Activated naive CD4-positive, alpha-beta T cell treated with anti-CD3 and anti-CD28 coated beads, Interleukin-2, amount 50 U/mL, for 24 hours (primary cell): ENCODE measurements around the gene MYF5.

Source experiments
- H3K27ac Mint-ChIP-seq: one replicate; pipeline ENCODE4 v1.8.0; 2021; ENCODE audit warnings: mild to moderate bottlenecking, mixed read lengths
- H3K27me3 Mint-ChIP-seq: one replicate; pipeline ENCODE4 v1.8.0; 2021; ENCODE audit warnings: mixed read lengths
- H3K36me3 Mint-ChIP-seq: one replicate; pipeline ENCODE4 v1.8.0; 2021; ENCODE audit warnings: mixed read lengths
- H3K4me1 Mint-ChIP-seq: one replicate; pipeline ENCODE4 v1.8.0; 2021; ENCODE audit warnings: mixed read lengths
- H3K4me3 Mint-ChIP-seq: one replicate; pipeline ENCODE4 v1.8.0; 2021; ENCODE audit warnings: mild to moderate bottlenecking, mixed read lengths
- H3K9me3 Mint-ChIP-seq: one replicate; pipeline ENCODE4 v1.8.0; 2021; ENCODE audit warnings: mixed read lengths

The MYF5 gene

DNA sequence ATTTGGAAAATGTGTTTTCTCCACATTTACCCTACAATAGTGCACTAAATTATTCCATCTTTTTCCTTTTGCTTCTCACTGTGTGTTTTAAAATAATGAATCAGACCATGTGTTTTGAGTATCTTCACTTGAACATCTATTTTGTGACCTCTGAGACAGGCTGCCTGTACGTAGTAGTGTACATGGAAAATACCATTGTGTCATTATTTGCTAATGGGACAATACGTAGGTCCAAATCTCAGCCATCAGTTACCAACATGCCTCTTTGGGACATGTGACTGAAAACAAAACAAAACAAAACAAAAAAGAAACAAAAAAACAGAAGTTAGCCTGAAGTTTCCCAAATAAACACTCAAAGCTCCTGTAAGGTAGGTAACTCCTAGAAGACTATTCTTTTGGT lies 16.4 kb upstream of the MYF5 start:
- Mint-ChIP-seq H3K36me3 (no peaks in the 10 kb centered on the region), H3K9me3 (no peaks in the 10 kb centered on the region), H3K4me3 (no peak overlapping the region), H3K27ac (no peak overlapping the region), H3K4me1 (no peaks in the 10 kb centered on the region), H3K27me3 (no peaks in the 10 kb centered on the region)

GRCh38 chr12:80701388-80701787 lies 15.3 kb upstream of the MYF5 start:
- H3K4me1 Mint-ChIP-seq: no peaks in the 10 kb centered on the region
- no peaks in the 10 kb centered on the region for H3K27me3 Mint-ChIP-seq
- H3K9me3 Mint-ChIP-seq: no peaks in the 10 kb centered on the region
- no peak overlapping the region for H3K27ac Mint-ChIP-seq
- H3K36me3 Mint-ChIP-seq: no peaks in the 10 kb centered on the region
- no peak overlapping the region for H3K4me3 Mint-ChIP-seq

DNA sequence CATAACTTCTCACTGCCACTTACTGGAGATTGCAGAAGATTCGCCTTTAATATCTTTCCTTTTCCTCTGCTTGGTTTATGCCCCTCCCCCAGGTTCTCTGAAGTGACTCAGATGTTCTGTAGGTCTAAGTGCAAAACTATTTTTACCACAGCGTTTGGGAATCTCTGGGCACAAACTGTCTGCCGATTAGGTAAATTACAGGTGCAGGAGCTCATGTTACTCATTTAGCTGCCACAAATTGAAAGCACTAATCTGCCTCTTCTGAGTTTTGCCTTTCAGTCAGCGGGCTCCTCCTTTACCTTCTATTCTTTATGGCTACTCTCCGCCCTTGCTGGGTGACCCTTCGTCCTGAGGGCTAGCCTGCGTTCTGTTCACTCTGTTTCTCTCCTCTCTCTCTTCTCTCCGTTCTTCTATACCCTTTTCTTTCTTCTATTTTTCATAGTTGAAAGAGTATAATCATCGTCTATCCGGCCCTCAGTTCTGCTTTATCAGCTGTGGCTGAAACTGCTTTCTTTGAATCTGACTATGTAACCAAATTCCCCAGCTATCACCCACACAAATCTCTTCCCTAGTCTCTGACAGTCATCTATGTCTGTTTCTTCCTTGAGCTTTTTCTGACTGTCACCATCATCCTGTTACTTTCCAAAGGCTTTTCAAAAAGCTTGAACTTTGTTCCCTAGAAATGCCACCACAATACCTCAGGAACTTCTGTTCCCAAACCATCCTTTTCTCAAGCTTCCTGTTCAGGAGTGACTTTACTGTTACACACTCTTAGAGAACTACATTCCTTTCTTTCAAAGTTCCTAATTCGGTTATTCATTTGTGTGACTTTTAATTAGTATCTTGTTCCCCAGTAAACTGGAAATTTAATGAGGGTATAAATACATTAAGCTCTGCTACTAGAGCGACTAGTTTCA lies 13.6 kb upstream of the MYF5 start:
- H3K27ac Mint-ChIP-seq: no peak overlapping the region
- no peak overlapping the region for H3K4me3 Mint-ChIP-seq
- no peaks in the 10 kb centered on the region for H3K4me1 Mint-ChIP-seq
- peaks cover 8% of the 10 kb centered on the region for H3K27me3 Mint-ChIP-seq
- no peaks in the 10 kb centered on the region for H3K36me3 Mint-ChIP-seq
- H3K9me3 Mint-ChIP-seq: no peaks in the 10 kb centered on the region

- no peak overlapping the region for H3K4me3 Mint-ChIP-seq
- no peak overlapping the region for H3K27ac Mint-ChIP-seq
- H3K9me3 Mint-ChIP-seq: no peaks in the 10 kb centered on the region
- peaks cover 18% of the 10 kb centered on the region for H3K27me3 Mint-ChIP-seq
- H3K36me3 Mint-ChIP-seq: no peaks in the 10 kb centered on the region
- no peaks in the 10 kb centered on the region for H3K4me1 Mint-ChIP-seq
Measured at GRCh38 chr12:80704420-80704819, 12.3 kb upstream of the MYF5 start.

GRCh38 chr12:80707126-80707829 lies 9.4 kb upstream of the MYF5 start, which contains the start of gene MYF6:
Gene MYF6 (plus strand): TSS chr12:80707634. CDS start chr12:80707720, 86 bp downstream.
- Mint-ChIP-seq H3K27me3 (peaks cover 27% of the 10 kb centered on the region), H3K9me3 (no peaks in the 10 kb centered on the region), H3K36me3 (no peaks in the 10 kb centered on the region), H3K4me1 (no peaks in the 10 kb centered on the region), H3K4me3 (no peak within 1 kb of the TSS), H3K27ac (no peak within 1 kb of the TSS)

DNA sequence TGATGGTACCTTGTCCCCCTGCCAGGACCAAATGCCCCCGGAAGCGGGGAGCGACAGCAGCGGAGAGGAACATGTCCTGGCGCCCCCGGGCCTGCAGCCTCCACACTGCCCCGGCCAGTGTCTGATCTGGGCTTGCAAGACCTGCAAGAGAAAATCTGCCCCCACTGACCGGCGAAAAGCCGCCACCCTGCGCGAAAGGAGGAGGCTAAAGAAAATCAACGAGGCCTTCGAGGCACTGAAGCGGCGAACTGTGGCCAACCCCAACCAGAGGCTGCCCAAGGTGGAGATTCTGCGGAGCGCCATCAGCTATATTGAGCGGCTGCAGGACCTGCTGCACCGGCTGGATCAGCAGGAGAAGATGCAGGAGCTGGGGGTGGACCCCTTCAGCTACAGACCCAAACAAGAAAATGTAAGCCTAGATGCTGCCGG lies 8.9 kb upstream of the MYF5 start:
- peaks cover 32% of the 10 kb centered on the region for H3K27me3 Mint-ChIP-seq
- H3K9me3 Mint-ChIP-seq: peaks cover 4% of the 10 kb centered on the region
- H3K4me1 Mint-ChIP-seq: no peaks in the 10 kb centered on the region
- no peaks in the 10 kb centered on the region for H3K36me3 Mint-ChIP-seq
- no peak overlapping the region for H3K4me3 Mint-ChIP-seq
- H3K27ac Mint-ChIP-seq: no peak overlapping the region

- H3K27ac Mint-ChIP-seq: no peak overlapping the region
- no peak overlapping the region for H3K4me3 Mint-ChIP-seq
- H3K27me3 Mint-ChIP-seq: peaks cover 32% of the 10 kb centered on the region
- H3K4me1 Mint-ChIP-seq: no peaks in the 10 kb centered on the region
- no peaks in the 10 kb centered on the region for H3K36me3 Mint-ChIP-seq
- peaks cover 6% of the 10 kb centered on the region for H3K9me3 Mint-ChIP-seq
Measured at GRCh38 chr12:80708259-80708974, 8.3 kb upstream of the MYF5 start.

DNA sequence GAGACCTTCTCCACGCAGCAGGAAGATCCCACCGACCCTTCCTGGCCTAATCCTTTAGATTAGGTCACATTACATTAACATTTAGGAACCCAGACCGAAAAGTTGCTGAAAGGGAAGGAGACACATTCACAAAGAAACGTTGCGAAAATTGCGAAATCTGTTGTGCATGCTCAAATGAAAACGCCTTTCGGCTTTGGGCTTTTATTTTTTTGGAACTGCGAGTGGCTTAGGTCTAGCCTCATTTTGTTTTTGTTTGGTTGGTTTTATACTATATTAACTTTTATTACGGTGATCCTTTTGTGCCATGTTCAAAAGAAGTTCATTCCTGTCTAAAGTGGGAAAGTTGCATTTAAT lies 7.8 kb upstream of the MYF5 start:
- Mint-ChIP-seq H3K4me1 (no peaks in the 10 kb centered on the region), H3K4me3 (no peak overlapping the region), H3K36me3 (no peaks in the 10 kb centered on the region), H3K27ac (no peak overlapping the region), H3K27me3 (peaks cover 35% of the 10 kb centered on the region), H3K9me3 (peaks cover 6% of the 10 kb centered on the region)

DNA sequence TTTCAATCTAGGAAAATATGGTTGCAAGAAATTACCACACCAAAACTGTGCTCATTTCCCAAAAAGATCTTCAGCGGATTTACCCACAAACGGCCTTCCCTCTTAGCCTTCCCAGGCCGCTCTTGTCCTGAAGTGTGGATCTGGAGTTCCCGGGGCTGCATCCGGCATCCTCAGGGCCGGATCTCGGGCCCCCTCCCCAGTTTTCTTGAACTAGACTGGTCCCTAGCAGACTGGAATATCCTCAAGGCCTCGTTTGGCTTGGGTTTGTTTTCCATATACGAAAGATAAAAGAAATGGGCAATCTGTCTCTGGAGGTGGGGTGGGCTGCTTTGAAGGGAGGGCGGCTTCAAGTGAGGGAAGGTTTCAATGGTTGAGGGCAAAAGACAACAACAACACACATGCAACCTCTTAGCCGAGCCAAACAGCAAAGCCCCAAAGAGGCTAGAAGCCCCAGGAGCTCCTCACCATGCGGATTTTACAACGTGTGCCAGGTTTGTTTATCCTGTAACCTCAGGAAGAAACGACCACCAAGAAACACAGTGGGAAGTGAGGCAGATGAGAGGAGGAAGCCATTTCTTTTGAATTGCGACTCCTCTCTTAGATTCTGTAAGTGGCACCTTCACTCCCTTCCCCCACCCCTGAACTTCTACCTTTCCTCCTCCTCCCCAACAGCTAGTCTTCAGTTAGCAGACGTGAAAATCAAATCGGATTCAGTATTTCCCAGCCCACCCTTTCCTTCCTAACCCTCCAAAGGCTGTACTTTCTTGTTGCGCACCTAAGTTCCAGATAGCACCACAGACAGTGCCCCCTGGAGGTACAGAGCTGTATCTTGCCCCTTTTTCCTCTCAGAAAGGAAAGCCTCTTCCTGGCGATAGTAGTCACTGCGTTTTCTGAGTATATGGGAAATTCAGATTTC lies 6.6 kb upstream of the MYF5 start:
- Mint-ChIP-seq H3K9me3 (peaks cover 6% of the 10 kb centered on the region), H3K36me3 (no peaks in the 10 kb centered on the region), H3K27me3 (peaks cover 44% of the 10 kb centered on the region), H3K4me1 (no peaks in the 10 kb centered on the region), H3K4me3 (no peak overlapping the region), H3K27ac (no peak overlapping the region)

DNA sequence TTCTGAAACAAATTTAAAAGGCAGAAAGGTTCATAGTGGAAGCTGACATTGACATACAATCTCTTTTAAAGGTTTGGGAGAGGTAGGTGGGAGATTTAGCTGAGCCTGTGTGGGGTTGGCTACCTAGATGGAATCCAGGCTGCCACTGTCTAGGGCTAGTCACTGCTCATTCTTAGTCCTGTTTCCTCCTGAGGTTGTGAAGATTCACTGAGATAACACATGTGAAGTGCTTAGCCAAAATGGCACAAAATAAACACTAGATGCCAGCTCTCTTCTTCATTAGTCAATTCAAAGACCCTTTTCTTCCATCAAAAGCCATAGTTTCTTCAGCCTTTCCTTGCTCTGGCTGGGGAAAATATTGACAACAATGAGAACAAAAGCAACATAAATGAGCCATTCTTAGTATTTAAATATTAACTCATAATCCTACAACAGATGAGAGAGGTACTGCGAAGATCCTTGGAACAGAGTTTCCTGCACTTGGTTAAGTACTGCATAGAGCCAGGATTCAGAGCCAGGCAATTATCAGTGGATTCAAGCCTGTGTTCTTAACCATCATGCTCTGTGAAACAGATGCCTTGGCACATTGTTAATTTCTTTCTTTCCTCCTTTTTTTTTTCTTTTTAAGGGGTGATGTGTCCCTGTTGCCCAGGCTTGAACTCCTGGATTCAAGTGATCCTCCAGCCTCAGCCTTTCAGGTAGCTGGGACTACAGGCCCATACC lies 5.8 kb upstream of the MYF5 start:
- Mint-ChIP-seq H3K27me3 (peaks cover 48% of the 10 kb centered on the region), H3K27ac (no peak overlapping the region), H3K4me3 (no peak overlapping the region), H3K36me3 (no peaks in the 10 kb centered on the region), H3K4me1 (no peaks in the 10 kb centered on the region), H3K9me3 (peaks cover 6% of the 10 kb centered on the region)

DNA sequence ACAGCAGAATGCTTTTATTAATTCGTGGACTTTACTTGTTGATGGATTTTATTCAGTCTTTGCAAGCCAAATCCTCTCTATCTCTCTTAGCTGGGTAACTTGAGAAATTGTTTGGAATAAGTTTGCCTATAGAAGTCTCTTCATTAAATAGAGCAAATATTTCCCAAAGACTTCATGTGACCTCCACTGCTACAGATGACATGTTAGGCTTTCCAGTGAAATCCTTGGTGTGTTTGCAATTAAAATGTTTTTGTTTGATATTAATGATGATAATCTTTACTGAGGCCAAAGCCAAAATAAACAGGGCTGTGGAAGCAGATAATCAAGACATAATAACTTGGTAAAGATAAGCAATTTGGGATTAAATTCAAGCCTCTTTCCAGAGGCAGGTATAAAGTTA lies 4.8 kb upstream of the MYF5 start:
- H3K27me3 Mint-ChIP-seq: peaks cover 52% of the 10 kb centered on the region
- no peak overlapping the region for H3K4me3 Mint-ChIP-seq
- H3K4me1 Mint-ChIP-seq: no peaks in the 10 kb centered on the region
- H3K27ac Mint-ChIP-seq: no peak overlapping the region
- peaks cover 6% of the 10 kb centered on the region for H3K9me3 Mint-ChIP-seq
- no peaks in the 10 kb centered on the region for H3K36me3 Mint-ChIP-seq

DNA sequence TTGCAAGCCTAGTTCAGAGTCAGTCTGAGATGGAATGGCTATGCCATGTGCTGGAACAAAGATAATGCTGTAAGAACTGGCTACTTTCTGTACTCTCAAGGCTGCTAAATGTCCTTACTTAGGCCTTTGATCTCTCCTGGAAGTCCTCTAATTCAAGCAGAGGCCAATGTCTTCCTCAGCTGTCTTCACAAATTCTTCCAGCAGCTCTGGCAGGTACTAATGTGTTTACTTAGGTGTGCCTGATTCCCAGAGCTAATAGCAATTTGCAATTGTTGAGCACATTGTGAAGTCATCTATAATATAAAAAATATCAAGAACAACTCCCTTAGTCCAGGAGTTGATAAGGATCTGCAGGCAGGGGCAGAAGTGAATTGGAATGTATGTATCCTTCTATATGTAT lies 3.8 kb upstream of the MYF5 start:
- H3K4me3 Mint-ChIP-seq: no peak overlapping the region
- peaks cover 6% of the 10 kb centered on the region for H3K9me3 Mint-ChIP-seq
- H3K4me1 Mint-ChIP-seq: no peaks in the 10 kb centered on the region
- H3K27me3 Mint-ChIP-seq: peaks cover 44% of the 10 kb centered on the region
- no peak overlapping the region for H3K27ac Mint-ChIP-seq
- H3K36me3 Mint-ChIP-seq: no peaks in the 10 kb centered on the region

DNA sequence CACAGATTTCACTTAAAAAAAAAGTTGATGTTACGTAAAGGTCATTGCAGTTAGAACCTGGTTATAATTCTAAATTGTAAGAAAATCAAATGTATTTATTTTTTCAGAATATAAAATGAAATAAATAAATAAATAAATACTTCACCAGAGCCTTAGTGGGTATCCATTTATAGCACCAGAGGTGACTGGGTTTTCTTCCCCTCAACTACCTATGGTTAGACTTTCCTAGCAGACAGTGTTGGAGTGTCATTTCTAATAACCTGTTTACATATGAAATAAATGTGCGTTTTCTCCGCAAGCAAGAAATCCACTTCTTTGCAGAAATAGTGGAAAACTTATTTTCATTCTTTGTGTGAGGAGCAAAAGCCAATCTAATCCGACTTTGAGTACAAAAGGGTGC lies 3.3 kb upstream of the MYF5 start:
- Mint-ChIP-seq H3K4me1 (no peaks in the 10 kb centered on the region), H3K9me3 (peaks cover 6% of the 10 kb centered on the region), H3K27ac (no peak overlapping the region), H3K4me3 (no peak overlapping the region), H3K36me3 (no peaks in the 10 kb centered on the region), H3K27me3 (peaks cover 43% of the 10 kb centered on the region)

DNA sequence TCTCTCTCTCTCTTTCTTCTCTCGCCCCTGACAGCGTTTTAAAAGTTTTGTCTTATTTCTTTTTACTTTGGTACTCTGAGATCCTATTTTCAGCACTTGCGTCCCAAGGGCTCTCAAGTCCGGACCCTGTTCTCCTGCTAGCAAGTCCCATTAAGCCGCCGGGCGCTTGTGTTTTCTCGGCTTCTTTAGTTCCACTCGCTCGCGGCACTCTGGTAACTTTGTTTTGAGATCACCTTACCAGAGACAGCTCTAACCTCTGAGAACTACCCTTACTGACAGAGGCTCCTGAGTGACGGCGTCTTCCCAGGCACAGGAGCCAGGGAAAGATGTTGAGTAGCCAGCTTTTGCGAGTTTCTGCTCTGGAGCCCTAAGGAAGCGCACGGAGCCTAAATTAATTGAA lies 2.7 kb upstream of the MYF5 start:
- Mint-ChIP-seq H3K36me3 (no peaks in the 10 kb centered on the region), H3K4me3 (no peak overlapping the region), H3K27ac (no peak overlapping the region), H3K27me3 (peaks cover 39% of the 10 kb centered on the region), H3K4me1 (no peaks in the 10 kb centered on the region), H3K9me3 (peaks cover 6% of the 10 kb centered on the region)
